UCSD-AML1 (cell line): ENCODE data around the gene TMEM97.
"Not testable (repeated sequence)": the region's sequence is repeated elsewhere in the genome, so short reads cannot be mapped to it uniquely, and the experiment has no call there.

Experiments
- DNase-seq: peaks from one replicate; lab custom pipeline; 2025; ENCODE audit not compliant: unreplicated experiment; lab: John Stamatoyannopoulos, UW

Gene TMEM97

DNA sequence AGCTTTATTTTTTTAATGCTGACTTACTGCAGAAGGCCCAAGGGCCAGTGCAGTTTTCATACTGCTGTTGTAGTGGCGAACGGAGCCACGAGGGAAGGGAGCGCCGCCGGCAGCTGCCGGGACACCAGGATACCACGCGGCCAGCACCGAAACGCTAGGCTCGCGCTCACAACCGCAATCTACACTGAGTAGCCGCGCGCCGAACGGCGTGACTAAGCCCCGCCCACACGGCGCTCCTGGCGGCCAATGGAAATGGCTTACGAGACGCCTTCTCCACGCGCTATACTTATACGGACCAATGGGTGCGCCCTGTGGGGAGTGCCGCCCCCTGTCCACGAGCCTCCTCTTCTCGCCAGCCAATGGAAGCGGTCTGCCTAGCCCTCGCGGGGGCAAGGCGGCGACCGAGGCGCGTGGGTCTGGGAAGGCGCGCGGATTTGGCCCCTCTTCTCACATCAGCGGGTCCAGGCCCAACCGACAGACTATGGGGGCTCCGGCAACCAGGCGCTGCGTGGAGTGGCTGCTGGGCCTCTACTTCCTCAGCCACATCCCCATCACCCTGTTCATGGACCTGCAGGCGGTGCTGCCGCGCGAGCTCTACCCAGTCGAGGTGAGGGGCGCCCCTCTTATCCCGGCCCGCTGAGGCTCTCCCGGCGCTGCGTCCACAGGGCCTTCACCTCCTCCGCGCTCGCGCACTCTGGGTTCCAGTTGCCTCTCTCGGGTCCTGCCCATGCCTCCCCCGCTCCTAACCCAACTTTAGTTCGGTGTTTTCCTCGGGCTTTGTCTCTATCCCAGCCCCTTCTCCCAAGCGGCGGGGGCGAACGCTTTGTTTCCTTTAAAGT, at the start of gene TMEM97:
Gene TMEM97, plus strand, starts transcription at position 442 of the 839 bp plus-strand sequence. Its CDS starts 40 bp downstream, at position 482.
- peak; percentile 94 for DNase-seq

DNA sequence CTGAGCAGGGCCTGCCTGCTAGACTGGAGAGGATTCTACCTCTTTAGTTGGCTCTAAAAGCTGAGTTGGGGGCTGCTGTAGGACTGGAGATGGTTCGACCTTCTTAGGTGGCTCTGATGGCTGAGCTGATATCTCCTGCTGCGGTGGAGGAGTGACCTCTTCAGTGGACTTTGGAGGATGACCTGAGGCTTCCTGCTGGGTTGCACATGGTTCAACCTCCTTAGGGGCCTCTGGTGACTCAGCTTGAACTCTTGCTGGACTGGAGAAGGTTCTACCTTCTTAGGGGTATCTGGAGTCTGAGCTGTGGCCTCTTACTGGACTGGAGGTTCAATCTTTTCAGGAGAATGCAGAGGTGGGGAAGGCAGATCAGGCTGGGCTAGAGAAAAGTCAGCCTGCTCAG, 48.9 kb upstream of the TMEM97 start:
- no peak for DNase-seq

DNA sequence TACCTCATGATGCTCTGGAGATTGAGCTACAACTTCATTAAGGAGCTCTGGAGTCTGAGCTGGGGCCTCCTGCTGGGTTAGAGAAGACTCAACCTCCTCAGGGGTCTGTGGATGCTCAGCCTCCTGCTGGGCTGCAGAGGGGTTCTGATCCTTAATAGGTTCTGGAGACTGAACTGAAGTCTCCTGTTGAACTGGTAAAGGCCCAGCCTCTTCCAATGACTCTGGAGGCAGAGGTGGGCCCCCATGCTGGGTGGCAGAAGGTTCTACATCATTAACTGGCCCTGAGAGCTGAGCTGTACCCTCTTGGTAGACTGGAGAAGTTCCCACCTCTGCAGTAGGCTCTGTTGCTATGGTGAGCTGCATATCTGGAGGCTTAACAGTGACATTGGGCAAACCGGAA, 48.1 kb upstream of the TMEM97 start:
- no peak for DNase-seq

DNA sequence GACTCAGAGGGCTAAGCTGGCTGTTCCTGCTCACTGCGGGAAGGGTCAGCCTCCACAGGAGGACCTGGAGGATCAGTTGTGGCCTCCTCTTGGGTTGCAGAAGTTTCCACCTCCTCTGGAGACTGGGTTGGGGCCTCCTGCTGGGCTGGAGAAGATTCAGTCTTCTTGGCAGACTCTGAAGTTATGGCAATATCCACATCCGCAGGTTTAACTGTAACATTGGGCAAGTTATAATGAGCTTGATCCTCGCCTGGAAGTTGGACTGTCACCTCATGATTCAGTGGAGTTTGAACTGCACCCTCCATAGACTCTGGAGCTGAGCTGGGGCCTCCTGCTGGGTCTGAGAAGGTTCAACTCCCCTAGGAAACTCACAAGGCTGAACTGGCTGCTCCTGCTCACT, 47.6 kb upstream of the TMEM97 start:
- no peak for DNase-seq

DNA sequence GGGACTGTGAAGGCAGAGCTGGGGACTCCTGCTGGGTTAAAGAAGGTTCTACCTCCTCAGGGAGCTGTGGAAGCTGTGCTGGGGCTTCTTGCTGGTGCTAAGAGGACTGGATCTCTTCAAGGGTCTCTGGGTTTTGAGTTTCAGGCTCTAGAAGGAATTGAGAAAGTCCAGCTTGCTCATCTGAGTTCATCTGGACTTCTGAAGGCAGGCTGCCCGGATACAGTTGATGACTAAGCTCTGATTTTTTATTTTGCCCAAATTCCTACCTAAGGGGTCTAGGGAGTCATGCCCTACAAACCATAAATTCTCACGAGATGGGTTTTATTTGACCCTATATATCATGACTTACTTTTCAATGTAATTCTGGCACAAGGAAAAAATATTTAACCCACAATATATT, 46.8 kb upstream of the TMEM97 start:
- no peak for DNase-seq

DNA sequence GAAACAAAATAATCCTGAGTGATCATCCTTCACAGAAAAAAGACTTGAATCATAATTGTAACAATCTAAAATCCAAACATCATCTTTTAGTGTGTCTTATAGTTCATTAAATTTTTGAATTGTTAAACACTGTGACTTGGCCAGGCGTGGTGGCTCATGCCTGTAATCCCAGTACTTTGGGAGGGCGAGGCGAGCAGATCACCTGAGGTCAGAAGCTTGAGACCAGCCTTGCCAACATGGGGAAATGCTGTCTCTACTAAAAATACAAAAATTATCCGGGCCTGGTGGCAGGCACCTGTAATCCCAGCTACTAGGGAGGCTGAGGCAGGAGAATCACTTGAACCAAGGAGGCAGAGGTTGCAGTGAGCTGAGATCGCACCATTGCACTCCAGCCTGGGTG, 45.7 kb upstream of the TMEM97 start:
- not testable (repeated sequence) for DNase-seq

DNA sequence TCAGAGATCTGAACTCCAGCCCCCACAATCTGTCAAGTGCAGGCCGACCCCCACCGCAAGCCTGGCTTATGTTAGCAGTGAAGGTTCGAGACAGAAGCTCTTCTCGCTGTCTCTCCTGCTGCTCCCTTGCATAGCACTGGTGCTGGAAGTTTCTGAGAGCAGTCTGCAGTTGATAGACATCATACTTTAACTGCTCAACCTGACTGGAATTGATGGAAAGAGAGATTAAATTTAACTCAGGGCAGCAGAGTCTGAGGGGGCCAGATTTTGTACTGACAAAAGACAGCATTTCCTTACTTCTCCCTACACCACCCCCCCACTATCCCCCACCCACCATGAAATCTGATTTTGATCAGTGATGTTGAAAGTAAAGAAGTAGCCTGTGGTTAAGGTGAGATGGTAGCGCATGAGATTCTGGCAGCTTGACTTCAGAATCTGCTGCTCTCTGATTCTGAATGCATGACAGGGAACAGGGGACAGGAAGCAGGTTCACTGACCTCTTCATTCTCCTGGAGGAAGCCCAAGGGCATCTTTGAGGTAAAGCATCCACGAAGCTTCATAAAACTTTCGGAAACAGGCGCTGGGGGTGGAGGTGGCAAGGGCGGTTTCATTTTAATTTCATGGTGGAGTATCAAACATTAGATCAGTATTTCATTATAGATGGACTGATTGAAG, 44.3 kb upstream of the TMEM97 start:
- no peak for DNase-seq

DNA sequence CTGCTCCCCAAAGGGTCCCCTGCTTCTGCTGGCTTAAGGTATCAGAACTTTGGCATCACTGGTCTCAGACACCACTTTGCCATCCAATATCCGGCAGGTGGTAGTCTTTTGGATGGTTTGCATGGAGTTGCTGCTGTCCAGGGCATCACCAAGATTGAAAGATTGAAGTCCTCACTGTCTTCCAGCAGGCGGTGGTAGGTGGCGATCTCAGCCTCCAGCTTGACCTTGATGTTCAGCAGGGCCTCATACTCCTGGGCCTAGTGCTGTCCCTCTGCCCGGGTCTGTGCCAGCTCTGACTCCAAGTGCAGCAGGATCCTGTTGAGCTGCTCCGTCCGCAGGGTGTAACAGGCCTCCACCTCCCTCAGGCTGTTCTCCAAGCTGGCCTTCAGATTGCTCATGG, 43.0 kb upstream of the TMEM97 start:
- no peak for DNase-seq

DNA sequence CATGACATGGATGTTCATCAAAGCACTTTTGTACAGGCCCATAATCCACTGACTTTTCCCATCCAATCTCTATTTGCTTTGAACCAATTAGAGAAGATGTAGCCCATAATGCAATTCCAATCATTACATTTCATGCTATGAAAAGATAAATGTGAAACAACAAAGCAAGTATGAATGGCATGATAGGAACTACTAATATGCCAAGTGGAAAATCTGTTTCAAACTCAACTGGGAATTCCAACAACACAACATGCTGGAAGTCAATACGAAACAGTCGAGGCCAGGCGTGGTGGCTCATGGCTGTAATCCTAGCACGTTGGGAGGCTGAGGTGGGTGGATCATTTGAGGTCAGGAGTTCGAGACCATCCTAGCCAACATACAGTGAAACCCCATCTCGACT, 39.6 kb upstream of the TMEM97 start:
- DNase-seq = no peak

DNA sequence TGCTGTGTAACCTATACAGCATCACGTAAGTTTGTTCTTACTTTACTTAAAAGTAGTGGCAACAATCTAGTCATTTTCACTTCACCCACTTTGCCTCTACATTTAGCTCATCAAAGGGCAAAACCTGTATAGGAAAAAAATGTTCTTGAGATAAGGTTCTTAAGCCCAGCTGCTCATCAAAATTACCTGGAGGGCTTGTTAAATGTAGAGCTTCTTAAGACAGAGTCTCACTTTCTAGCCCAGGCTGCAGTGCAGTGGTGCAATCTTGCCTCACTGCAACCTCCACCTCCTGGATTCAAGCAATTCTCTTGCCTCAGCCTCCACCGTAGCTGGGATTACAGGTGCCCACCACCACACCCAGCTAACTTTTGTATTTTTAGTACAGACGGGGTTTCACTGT, 38.2 kb upstream of the TMEM97 start:
- DNase-seq = no peak

DNA sequence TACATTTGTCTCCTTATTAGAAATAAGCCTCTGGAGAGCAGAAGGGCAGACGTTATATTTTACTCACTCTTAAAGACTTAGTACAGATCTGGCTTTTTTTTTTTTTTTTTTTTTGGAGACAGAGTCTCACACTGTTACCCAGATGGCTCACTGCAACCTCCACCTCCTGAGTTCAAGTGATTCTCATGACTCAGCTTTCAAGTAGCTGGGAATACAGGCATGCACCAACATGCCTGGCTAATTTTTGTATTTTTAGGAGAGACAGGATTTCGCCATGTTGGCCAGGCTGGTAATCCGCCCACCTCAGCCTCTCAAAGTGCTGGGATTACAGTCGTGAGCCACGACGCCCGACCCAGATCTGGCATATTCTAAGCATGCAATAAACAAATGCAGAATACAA, 36.4 kb upstream of the TMEM97 start:
- DNase-seq = no peak

DNA sequence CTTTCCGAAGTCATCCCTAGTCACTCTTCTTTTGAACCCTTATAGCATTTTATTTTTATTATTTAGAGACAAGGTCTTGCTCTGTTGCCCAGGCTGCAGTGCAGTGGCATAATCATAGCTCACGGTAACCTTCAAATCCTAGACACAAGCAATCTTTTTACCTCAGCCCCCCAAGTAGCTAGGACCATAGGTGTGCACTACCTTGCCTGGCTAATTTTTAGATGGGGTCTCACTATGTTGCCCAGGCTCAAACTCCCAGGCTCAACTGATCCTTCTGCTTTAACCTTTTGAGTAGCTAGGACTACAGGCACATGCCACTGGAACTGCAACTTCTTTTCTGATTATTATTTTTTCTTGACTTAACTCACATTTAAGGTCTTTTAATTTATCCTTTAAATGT, 33.0 kb upstream of the TMEM97 start:
- no peak for DNase-seq

DNA sequence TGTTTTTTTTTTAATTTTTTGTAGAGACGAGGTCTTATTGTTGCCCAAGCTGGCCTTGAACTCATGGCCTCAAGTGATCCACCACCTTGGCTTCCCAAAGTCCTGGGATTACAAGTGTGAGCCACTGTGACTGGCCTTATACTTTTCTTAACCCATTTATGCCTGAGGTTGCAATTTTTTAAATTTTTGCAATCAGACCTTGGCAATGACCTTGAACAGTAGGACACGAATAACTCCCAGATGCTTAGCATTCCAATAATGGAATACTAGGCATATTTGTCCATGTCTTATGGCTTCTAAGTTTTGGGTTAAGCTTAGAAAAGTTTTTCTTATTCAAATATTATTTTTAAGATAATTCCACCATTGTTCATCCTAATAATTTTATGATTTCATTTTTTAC, 28.3 kb upstream of the TMEM97 start:
- no peak for DNase-seq

DNA sequence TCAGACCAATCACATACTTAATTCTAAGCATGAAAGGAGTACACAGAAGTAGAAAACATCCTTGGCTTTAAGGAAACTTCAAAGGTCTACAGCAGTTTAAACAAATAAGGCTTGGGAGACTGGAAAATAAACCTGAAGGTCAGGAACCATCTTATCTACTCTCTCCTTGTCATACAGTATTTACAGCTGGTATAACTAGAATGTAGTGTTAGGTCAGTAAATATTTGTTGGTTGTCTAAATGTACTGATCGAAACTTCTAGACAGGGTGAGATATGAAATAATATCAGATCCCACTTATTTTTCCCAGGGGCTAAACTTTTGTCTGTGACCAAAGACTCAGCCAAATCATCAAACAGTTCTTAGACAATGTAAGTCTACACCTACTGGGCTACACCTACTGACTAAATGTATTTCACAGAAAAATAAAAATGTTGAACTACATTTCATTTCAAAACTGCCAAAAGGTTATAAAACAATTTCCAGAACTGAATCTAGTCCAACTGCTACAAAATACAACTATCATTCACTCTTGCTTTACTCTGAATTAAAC, 27.1 kb upstream of the TMEM97 start:
- no peak for DNase-seq

DNA sequence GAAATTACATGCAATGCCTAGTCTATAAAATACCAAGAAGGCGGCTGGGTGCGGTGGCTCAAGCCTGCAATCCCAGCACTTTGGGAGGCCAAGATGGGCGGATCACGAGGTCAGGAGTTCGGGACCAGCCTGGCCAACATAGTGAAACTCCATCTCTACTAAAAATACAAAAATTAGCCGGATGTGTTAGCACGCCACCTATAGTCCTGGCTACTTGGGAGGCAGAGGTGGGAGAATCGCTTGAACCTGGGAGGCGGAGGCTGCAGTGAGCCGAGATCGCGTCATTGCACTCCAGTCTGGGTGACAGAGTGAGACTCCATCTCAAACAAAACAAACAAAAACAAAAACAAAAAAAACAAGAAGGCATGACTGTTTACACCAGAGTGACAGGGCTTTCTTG, 26.1 kb upstream of the TMEM97 start:
- not testable (repeated sequence) for DNase-seq

DNA sequence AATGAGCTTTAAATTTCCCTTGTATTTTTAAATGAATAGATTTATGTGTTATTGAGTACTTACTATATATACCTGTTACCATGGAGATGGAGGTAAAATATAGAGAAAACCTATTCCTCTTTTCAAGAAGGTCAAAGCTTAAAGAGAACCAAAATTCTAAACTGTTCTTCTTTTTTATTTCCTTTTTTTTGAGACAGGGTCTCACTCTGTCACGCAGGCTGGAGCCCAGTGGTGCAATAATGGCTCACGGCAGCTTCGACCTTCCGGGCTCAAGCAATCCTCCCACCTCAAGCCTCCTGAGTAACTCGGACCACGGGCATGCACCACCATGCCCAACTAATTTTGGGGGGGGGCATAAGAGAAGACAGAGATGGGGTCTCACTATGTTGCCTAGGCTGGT, 25.0 kb upstream of the TMEM97 start:
- no peak for DNase-seq

DNA sequence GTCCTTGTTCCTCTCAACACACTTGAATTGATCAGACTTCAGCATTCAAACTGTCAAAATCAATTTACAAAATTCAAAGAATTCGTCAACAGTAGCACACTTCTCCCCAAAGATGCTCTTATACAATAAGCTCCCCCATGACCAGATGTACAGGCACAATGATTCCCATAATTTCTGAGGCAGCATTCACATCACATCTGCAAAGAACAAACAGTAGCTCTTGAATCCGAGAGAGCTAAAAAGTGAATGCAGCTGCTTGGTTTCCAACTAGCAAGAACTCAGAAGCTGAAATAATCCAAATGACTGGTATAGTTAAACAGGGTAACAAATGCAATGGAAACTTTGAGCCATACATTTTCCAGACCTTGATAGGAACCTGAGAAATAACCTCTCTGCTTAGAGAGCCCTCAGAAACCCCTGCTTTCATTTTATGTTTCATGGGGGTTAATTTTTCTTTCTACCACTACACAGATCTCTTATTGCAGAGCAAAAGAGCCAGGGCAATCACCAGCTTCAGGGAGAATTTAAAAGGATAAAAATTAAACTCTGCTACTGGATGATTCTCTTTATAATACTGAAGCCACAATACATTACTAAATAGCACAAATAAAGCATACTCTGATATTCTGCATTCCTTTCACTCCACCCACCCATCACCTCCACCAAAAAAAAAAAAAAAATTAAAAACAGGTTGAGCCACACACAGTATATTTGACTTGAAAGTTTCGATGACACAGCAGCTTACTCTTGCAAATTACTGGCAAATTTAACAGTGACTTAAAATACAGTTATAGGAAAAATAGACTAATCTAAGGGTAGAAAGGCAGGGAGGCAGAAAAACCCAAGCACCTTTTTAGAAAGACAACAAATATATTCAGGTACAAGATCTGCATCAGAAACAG, 23.1 kb upstream of the TMEM97 start:
- no peak for DNase-seq

DNA sequence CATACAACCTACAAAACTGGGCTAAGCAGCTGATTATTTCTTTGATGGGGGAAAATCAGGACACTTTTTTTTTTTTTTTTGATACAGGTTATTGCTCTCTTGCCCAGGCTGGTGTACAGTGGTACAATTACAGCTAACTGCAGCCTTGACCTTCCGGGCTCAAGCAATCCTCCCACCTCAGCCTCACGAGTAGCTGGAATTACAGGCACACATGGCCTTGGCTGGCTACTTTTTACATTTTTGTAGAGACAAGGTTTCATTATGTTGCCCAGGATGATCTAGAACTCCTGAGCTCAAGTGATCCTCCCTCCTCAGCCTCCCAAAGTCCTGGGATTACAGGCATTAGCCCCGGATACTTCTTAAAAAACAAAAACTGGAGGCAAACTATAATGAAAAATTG, 20.6 kb upstream of the TMEM97 start:
- no peak for DNase-seq

DNA sequence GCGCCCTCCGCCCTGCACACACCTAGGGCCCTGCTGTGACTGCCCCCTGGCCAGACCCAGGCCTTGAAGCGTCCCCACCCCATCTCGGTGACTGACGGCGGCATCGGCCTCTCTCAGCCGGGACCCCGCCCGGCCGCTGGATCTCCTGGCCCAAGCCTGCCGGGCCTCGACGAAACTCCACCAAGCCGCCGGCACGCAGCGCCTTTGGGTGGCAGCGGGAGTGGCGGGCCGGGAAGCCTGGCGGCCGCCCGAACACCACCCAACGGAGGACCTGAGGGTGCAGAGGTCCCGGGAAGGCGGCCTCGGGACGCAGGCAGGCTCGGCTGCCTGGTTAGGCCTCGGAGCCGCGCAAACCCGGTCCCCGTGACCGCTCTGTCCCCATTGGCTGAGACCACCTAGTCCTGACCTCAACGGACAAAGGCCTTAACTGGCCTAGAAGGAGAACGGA, 12.0 kb upstream of the TMEM97 start:
- no peak for DNase-seq

DNA sequence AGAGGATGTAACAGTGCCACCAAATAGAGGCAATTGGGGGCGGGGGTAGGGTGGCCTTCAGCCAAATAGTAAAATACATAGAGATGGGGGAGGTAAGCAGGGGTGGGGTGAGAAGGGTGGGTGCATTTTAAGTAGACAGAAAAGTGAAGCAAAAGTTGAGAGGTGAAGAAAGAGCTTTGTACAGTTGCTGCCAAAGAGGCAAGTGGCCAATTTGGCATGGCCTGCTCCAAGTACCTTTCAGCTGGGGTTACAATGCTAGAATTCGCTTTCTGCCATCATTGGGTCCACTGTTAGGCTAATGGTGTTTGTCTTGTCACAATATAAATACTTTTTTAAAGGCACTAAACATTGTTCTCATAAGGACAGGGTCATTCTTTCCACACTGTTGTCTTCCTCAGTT, 5.2 kb upstream of the TMEM97 start:
- no peak for DNase-seq
